IPS-NIHi11 (cell line): ENCODE data around the gene AEBP1.
"Not testable (repeated sequence)": the region's sequence is repeated elsewhere in the genome, so short reads cannot be mapped to it uniquely, and the experiment has no call there.

ENCODE experiments used
- DNase-seq: peaks from one replicate; pipeline ENCODE4 v3.0.0; 2012; ENCODE audit warnings: mixed read lengths, low spot score

Gene AEBP1

DNA sequence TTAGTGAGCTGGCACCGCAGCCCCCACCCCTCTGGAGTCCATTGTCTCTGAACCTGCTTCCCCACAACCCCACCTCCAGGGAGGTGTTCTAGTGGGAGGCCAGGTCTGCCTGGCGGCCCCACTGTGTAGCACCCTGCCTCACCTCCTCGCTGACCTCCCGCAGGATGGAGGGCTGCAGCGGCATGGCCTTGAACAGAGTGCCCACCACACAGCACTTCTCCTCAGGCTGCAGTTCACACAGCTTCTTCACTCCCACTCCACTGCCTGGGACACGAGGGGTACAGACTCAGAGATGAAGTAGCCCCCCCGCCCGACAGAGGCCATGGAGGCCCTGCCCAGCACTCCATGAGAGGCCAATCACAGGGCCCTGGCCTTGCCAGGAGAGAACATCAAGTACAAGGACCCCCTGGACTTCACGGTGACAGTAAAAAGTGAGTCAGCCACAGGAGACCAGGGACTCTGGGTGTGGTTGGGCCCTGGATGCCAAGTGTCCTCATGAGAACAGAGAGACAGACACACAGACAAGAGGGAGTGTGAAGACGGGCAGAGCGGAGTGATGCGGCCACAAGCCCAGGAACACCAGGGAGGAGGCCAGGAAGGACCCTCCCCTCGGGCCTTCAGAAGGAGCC is 13.8 kb downstream of the AEBP1 start:
- DNase-seq: no peak

DNA sequence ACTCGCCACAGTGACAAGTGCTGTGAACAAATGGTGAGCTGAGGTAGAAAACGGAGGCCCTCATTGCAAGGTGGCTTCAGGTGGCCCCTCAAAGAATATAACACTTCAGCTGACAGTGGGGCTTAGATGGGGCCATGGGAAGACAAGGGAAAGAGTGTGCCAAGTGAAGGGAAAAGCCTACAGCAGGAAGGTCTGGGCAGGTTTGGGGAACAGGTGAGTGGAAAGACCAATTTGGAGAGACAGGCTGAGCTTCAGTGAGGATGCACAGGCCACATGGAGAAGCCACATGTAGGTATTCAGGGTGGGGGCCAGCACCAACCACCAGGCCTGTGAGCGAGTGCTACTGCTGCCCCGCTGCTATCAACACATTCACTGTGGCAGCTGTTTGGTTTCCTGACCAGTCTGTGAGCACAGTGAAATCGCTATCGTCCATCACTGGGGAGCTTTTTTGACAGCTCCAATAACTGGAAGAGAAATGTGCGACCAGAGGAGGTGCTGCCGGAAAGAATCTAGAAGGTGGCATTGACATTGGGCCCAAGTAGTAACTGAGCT is 15.8 kb downstream of the AEBP1 start:
- DNase-seq: no peak

DNA sequence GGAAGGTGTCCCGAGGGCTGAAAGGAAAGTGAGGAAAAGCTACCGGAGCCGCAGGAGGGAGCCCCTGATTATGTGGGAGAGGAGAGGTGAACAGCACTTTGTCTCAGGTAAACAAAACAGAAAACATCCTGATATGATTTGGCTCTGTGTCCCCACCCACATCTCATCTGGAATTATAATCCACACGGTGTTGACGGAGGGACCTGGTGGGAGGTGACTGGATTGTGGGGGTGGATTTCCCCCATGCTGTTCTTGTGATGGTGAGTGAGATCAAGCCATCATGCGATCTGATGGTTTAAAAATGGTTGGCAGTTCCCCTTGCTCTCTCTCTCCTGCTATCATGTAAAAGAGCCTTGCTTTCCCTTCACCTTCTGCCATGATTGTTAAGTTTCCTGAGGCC is 16.2 kb downstream of the AEBP1 start:
- DNase-seq: no peak

DNA sequence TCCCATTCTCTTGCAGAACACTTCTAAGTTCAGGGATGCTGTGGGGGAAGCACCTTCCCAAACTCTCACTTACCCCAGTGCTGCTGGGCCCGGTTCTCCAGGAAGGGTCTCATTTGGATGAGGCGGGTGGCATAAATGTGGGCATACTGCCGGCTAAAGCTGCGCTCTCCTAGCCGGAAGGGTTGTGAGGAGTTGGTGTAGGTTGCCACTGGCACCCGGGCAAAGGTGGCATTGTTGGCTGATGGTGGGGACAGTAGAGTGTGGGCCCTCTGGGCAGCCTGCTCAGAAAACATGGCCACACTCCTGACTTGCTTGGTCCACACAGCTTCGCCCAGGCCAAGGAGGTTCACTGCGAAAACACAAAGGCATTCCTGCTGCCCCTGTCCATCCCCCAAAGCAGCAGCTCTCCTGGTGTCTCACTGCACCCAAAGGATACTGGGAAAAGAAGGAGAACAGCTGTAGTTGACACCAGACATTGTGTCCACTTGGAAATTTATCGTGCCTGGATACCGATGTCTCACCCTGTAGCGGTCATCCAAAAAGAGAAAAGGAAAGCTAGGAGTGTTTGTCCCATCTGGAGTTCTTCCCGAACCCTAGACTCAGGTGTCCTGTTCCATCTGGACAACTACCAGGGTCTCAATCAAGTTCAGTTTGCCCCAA is 17.7 kb downstream of the AEBP1 start:
- no peak for DNase-seq

DNA sequence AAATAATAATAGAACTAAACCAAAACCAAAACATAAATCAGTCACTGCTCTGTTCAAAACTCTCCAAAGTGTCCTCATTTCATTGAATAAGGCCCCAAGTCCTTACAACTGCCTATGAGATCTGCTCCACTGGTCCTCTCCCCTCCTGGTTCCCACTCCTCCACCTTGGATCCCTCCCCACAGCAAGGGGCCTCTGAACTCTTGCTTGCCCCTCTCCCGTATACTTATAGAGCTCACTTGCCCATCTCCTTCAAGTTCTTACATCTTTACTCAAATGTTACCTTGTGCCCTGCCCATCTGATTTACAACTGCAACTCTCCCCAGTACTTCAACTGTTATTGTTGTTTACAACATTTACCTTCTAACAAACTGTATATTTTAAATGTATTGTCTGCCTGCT is 18.4 kb downstream of the AEBP1 start:
- DNase-seq: no peak

DNA sequence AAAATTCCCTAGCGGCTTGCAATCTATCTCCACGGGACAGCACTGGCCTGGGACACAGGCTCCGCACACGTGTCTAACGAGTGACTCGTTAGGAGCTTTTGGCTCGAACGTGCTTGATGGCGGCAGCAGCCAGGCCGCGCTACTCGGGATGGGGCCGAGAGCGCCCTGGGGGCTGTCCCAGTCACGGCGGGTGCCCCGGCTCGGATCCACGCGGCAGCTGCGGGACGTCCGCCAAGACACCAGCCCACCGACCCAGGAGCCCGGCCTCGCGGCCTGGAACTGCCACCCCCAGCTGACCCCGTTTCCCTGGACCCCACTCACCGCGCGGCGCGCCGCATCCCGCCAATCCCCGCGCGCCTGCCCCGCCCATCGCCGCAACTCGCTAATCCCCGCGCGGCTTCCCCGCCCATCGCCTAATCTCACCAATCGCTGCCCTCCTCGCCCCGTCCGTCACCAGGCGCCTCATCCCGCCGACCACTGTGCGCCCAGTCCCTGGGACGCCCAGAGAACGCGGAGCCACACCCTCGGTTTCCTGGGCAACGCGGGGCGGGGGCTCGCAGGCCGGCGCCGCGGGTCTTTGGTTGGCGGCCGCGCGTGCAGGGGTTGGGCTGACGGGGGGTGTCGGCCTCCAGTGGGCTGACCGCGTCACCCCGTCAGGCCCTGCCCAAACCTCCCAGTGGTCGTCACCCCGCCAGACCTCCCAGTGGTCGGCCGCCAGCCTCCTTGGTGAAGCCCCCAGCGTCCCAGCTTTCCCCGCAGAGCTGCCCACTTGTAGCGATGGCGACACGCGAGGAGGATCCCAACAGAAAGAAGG is 19.3 kb downstream of the AEBP1 start, which contains the start of gene POLD2:
TSS of gene POLD2 (minus strand) at position 359 of the 814 bp plus-strand sequence. CDS start 1,495 bp downstream, outside the sequence.
- DNase-seq: peak; percentile 100

DNA sequence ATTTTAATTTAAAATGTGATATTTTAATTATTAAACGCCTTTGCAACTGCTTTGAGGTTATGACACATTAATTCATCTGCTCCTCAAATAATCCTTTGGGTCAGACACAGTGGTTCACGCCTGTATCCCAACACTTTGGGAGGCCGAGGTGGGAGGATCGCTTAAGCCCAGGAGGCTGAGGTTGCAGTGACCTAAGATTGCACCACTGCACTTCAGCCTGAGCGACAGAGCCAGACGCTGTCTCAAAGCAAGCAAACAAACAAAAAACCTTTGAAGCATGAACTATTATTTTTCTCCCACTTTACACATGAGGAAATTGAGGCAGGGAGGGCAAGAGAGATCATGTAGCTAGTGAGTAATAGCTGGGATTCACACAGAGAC is 20.7 kb downstream of the AEBP1 start:
- no peak for DNase-seq

DNA sequence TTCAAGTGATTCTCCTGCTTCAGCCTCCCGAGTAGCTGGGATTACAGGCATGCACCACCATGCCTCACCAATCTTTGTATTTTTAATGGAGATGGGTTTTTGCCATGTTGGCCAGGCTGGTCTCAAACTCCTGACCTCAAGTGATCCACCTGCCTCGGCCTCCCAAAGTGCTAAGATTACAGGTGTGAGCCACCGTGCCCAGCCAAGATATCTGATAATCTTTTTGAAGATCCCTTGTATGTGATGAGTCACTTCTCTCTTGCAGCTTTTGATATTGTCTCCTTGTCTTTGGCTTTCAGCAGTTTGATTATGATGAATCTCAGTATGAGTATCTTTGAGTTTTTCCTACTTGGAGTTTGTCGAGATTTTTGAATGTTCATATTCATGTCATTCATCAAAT is 22.4 kb downstream of the AEBP1 start:
- DNase-seq: not testable (repeated sequence)

DNA sequence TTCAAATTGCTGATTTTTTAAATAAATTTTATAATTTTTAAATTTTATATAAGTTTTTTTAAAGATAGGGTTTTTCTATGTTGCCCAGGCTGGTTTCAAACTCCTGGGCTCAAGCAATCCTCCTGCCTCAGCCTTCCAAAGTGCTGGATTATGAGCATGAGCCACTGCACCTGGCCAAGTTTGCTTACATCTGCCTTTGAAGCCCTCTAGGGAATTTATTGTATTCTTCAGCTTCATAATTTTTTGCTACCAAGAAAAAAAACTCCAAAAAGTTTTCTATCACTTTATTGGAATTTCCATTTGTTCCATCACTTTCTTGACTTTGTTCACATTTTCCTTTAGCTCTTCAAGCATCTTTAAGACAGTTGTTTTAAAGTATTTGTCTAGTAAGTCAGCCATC is 23.0 kb downstream of the AEBP1 start:
- no peak for DNase-seq

DNA sequence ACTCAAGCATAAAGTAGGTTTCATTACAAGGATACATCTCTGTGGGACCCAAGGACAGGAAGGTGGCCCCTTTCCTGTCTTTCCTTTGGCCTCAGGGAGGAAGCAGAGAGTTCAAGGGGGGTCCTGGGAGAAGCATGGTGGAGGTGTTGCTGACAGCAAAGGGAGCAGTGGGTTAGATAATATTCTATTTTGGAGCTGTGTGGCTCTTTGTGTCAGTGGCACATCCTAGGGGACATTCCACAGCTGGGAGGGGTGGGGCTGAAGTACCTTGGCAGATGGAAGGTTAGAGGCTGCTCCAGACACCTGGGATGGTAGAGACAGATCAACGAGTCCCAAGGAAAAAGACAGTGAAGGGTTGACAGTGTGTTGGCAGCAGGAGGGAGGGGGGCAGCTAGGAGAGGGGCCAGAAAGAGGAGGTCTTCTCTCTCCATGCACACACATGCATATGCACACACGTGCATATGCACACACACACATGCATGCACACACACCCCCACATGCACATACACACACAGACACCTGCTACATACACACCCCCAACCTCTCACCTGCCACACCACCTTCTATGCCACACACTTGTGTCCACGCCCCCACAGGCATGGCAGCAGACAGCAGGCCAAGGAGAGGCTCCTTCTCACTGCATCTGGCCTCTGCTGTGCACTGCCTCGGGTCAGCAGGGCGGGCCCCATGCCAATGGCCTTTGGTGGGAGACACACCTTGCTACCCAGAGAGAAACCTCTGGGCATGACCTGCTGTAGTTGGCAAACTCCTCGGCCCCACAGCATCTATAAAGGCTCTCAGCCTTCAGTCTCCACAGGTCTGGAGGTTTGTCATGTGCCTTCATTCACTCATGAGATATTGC is 24.8 kb downstream of the AEBP1 start:
- DNase-seq: no peak

DNA sequence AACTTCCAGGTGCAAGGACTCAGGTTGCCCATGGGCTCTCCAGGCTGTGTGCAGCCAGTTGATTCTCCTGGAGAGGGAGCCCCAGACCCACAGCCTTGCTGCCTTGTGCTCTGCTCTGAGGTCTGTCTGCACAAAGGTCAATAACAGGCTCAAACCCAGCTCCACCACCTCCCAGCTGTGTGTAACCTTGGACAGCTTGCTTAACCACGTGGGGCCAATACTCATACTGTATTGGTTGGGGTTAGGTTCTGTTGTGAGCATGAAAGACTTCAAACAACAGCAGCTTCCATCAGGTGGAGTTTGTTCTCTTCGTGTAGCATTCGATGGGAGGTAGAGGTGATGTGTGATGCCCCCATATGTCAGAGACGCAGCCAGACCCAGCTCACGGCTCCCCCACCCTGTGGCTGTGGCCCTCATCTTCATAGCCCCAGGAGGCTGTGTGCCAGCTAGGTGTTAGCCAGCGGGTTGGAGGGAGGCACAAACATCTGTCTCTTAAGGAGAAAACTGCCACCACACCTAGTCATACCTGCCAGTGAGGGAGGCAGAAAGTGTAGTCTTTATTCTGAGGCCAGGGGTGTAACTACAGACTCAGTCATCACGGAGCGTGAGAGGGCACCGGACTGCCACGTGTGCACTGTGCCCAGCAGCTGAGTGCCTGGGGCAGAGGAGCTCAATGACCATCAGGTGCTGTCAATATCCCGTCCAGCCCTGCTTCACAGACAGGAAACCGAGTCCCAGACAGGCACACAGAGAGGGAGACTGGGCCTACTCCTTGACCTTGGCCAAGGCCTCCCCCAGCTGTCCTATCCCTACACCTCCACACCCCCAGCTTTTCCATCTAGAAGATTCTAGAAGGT is 27.3 kb downstream of the AEBP1 start:
- peak; percentile 51 for DNase-seq

DNA sequence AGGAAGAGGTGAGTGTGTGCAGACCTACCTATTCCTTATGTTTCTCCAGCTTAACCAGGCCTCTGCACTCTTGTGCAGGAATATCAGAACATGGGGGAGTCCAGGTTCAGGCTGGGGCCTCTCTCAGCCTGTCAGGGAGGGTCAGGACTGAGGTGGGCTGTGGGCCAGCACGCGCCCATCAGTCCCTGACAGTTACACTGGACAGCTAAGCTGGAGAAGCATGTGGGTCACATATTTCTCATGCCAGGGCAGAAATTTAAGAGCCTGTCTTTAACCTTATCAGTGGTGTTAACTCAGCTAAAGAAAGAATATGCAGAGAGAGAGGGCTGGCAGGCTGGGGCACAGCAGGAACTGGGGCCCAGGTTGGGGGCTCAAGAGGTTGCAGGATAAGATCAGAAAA is 27.9 kb downstream of the AEBP1 start:
- no peak for DNase-seq

DNA sequence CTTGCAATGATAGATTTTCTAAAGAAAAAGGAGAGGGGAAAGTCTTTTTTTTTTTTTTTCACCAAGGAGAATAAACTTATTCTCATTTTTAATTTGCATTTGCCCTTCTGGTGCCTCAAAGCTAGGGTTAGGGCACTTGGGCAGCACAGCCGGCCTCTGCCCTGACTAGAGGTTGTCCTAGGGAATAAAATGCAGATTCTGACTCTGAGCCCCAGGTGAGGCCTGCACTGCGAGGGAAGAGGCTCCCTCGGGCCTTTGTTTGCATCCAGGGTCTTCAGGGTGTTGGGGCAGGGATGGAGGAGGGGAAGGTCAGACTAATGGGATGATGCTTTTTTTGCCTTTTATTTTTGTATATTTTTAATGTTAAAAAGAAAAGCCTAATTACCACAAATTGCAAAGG is 29.1 kb downstream of the AEBP1 start:
- DNase-seq: no peak

DNA sequence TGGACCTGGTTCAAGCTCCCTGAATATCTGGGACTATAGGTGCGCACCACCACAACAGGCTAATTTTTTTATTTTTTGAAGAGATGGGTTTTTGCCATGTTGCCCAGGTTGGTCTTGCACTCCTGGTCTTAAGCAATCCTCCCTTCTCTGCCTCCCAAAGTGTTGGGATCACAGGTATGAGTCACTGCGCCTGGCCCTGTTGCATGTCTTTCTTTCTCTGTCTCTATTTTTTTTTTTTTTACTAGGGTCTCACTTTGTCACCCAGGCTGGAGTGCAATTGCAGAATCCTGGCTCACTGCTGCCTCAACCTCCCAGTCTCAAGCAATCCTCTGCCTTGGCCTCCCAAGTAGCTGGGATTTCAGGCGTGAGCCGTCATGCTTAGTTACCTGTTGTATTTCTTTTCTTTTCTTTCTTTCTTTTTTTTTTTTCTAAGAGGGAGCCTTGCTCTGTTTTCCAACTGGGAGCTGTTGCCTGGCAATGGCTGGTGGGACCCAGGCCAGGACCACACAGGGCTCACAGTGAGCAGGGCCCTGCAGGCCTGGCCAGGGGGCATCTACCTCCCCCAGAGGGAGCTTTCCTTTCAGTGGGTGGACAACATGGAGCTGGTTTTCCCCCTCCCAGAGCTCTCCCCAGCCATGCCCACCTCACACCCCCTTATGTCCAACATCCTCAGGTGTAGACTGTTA is 30.9 kb downstream of the AEBP1 start:
- no peak for DNase-seq

DNA sequence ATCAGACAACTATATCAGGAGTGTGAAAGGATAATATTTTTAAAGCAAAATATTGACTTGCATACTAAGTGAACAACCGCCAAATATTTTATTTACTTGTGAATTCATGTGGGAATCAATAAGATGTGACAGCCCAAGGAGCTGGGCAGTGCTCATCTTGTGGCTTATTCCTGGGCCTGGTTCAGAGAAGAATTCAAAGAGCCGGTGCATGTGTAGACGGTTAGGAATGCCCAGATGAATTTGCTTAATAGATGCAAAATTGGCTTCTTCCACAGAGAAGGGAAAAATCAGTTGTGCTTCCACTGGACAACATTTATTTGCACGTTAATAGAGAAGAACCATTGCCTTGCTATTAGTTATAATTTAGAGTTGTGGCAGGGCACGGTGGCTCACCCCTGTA is 32.6 kb downstream of the AEBP1 start:
- DNase-seq: no peak

DNA sequence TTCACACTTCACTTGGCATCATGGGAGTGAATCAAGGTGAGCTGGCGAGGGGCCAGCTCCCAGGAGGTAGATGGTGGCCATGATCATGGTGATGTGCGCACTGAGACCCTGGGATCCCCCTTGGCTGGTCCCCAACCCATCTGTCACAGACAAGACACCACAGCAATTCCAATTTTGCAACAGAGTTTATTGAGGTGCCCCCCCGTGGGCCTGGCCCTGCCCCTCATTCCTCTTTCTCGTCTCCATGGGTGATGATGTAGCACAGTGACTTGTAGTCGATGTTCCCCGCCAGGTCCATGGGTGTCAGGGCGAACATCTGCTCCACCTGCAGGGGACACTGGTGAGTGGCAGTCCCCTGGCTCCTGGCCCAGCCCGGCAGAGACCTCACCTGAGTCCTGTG is 34.6 kb downstream of the AEBP1 start:
- DNase-seq: no peak

DNA sequence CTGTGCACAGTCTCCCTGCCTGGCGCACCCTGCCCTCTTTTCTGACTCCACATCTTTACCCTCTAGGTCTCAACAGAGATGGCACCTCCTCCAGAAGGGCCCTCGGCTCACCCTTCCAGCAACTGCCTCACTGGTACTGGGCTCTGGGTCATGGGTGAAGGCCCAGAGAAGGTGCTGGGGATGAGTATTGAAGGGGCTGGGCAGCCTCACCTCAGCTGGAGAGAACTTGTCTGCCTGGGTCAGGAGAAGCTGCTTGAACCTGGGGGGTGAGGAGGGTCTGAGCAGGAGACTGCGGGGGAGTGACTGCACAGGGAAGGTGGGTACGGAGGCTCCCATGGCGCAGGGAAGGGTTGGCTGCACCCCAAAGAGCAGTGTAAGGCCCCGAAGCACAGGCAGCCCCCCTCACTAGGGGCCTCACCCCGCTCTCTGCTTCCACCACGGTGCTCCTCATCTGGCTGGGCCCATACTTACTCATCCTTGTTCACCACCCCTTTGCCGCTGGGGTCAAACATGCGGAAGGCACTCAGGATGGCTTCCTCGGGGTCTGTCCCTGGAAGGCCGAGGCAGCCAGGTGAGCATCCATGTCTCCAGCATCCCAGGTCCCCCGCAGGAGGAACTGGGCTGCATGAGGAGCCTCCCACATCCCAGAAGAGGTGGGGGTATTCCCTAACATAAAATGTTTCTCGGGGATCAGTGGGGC is 35.3 kb downstream of the AEBP1 start:
- DNase-seq: no peak

DNA sequence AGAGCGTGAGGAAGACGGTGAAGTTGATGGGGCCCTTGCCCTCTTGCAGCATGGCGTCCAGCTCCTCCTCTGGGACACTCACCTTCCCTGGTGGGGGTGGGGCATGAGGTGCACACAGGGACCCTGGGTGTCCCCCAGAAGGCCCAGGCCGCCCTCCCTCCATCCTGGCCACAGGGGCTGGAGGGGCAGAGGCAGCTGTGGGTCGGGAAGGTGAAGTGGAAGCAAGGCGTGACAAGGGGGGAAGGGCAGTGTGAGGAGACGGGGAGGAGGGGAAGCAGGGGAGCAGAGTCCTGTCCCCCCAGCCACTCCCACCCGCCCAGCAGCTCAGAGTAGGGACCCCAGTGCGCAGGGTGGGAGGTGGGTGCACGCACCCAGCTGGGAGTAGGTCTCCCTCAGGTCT is 36.2 kb downstream of the AEBP1 start:
- no peak for DNase-seq

DNA sequence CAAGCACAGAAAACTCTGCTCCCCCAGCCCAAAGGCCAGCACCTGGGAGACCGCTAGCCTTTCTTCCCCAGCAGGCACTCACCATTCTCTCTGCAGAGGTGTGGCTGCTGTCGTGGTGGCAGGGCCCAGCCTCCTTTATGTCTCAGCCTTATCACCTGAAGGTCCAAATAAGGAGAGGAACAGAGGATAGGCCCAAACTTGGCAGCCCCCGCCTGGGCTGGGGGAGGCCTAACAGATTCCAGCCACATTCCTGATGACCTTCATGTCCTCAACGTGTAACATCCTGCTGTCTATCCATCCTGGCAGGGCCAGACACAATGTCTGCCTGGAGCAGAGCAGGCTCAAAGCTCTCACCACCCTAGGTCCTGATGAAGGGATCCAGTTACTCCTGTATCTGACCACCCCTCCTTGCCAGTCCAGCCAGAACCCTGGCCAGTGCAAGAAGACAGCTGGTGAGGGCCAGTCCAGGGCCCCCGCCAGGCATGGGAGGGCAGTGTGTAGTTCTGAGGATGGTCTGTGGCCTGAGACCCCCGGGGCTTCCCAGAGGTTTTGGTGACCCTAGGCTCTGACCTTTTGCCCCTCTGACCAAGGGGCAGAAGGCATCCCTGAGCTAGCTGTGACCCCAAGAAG is 37.2 kb downstream of the AEBP1 start, which contains the start of gene MYL7:
TSS of gene MYL7 (minus strand) at position 112 of the 630 bp plus-strand sequence. CDS start at position 85, 27 bp downstream.
- DNase-seq: no peak
